ENCODE results near the gene CUX1. TPM values are rescaled to one million over a fixed set of nuclear protein-coding genes. Genes with fewer than 3 reads are reported as not detected.

Gene CUX1
- total RNA-seq, 1 donor, result 41.1 TPM

DNA sequence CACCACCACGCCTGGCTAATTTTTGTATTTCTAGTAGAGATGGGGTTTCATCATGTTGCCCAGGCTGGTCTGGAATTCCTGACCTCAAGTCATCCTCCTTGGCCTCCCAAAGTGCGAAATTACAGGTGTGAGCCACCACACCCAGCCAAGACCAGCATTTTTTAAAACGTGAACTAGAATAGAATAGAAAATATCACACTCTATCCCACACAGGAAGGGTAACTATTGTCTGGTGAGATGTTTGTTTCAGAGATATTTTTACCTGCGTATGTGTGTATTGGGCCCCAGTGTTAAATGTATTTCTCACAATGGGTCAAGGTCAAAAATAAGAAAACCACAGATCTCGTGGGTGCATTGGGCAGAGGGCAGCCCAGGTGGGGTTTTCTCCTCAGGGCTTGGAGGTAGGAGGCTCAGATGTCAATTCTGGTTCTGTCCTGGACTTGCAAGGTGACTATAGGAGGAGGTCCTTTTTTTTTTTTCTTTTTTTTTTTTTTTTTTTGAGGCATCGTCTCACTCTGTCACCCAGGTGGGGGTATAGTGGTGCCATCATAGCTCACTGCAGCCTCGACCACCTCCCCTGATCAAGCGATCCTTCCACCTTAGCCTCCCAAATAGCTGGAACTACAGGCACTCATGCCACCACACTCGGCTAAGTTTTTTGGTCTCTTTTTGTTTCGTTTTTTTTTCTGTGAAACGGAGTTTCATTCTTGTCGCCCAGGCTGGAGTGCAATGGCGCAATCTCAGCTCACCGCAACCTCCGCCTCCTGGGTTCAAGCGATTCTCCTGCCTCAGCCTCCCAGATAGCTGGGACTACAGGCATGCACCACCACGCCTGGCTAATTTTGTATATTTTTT lies 488.2 kb downstream of the CUX1 start:
- no peak overlapping the region for H3K4me3 ChIP-seq (ENCODE audit: low read length)
- H3K9me3 ChIP-seq (ENCODE audit: low read depth, low read length), result no peaks in the 10 kb centered on the region
- peaks cover 50% of the 10 kb centered on the region for H3K4me1 ChIP-seq (ENCODE audit: insufficient read depth, low read length)
- H3K27me3 ChIP-seq (ENCODE audit: insufficient read depth, low read length), result no peaks in the 10 kb centered on the region

DNA sequence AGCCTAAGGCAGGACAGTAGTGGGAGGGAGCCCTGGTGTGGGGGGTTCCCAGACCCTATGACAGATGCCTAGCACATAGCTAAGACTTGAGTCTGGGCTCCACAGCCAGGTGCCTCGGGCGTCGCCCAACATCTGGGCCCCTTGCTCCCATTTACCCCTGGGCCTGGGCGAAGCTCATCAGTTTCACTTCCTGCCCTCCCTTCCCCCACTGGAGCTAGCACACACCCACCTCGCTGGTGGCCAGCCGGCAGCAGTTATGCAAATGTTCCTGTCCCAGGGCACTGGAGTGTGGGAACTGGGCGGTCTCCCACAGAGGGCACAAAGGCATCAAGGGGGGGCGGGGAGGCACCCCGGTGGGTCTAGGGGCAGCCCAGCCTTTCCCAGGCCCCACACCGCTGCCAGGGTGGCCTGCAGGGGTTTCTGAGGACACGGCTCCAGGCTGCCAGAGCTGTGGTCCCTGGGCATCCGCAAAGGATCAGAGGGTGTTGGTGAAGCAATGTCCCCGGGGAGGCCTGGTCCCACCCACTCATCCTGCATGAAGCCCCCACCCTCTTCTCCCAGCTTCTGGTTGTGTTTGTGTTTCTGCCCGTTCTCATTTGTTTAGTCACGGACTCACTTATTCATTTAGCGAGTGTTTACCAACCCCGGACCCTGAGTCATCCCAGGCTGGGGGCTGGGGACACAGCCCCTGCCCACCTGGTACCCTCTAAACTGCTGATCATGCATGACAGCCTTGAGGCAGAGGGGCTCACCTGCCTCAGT lies 489.7 kb downstream of the CUX1 start:
- H3K4me1 ChIP-seq (ENCODE audit: insufficient read depth, low read length), result peaks cover 50% of the 10 kb centered on the region
- H3K9me3 ChIP-seq (ENCODE audit: low read depth, low read length), result no peaks in the 10 kb centered on the region
- no peak overlapping the region for H3K4me3 ChIP-seq (ENCODE audit: low read length)
- no peaks in the 10 kb centered on the region for H3K27me3 ChIP-seq (ENCODE audit: insufficient read depth, low read length)

DNA sequence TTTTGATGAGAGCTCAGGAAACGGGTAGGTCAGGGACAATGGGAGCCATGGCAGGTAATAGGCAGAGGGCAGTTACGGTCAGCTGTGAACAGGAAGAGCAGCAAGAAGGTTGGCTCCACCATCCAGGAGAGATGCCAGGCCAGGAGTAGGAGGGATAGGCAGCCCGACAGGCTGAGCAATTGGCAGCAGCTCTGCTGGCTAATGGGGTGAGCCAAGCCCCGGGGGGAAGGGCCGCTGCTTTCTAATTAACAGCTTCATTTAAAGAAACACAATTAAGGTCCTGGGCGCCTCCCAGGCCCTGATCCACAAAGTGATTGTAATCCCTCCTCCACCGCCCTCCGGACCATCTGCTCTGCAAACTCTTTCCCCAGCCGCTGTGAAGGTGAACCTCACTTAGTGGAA lies 493.0 kb downstream of the CUX1 start:
- Histone ChIP-seq H3K9me3 (ENCODE audit: low read depth, low read length) (no peaks in the 10 kb centered on the region), H3K4me3 (ENCODE audit: low read length) (no peak overlapping the region), H3K4me1 (ENCODE audit: insufficient read depth, low read length) (peaks cover 30% of the 10 kb centered on the region), H3K27me3 (ENCODE audit: insufficient read depth, low read length) (no peaks in the 10 kb centered on the region)

DNA sequence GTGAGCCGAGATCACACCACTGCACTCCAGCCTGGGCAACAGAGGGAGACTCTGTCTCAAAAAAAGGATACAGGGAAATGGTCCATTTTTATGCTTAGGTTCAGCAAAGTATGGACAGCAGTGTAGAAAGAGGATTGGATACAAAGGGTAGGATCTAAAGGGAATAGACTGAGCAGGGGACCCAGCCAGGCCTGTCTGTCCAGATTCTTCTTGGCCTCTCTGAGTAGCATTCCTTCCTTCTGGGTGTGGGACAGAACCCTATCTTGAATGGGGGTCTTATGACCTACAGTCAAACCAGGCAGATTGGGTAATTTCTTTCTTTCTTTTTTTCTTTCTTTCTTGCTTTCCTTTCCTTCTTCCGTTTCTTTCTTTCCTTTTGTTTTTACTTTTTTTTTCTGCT lies 494.9 kb downstream of the CUX1 start:
- Histone ChIP-seq H3K4me1 (ENCODE audit: insufficient read depth, low read length) (peaks cover 11% of the 10 kb centered on the region), H3K9me3 (ENCODE audit: low read depth, low read length) (no peaks in the 10 kb centered on the region), H3K27me3 (ENCODE audit: insufficient read depth, low read length) (no peaks in the 10 kb centered on the region), H3K4me3 (ENCODE audit: low read length) (no peak overlapping the region)

GRCh38 chr7:102313997-102314780 lies 496.8 kb downstream of the CUX1 start:
- H3K27me3 ChIP-seq (ENCODE audit: insufficient read depth, low read length), result no peaks in the 10 kb centered on the region
- H3K9me3 ChIP-seq (ENCODE audit: low read depth, low read length), result no peaks in the 10 kb centered on the region
- H3K4me1 ChIP-seq (ENCODE audit: insufficient read depth, low read length), result no peaks in the 10 kb centered on the region
- H3K4me3 ChIP-seq (ENCODE audit: low read length), result no peak overlapping the region

DNA sequence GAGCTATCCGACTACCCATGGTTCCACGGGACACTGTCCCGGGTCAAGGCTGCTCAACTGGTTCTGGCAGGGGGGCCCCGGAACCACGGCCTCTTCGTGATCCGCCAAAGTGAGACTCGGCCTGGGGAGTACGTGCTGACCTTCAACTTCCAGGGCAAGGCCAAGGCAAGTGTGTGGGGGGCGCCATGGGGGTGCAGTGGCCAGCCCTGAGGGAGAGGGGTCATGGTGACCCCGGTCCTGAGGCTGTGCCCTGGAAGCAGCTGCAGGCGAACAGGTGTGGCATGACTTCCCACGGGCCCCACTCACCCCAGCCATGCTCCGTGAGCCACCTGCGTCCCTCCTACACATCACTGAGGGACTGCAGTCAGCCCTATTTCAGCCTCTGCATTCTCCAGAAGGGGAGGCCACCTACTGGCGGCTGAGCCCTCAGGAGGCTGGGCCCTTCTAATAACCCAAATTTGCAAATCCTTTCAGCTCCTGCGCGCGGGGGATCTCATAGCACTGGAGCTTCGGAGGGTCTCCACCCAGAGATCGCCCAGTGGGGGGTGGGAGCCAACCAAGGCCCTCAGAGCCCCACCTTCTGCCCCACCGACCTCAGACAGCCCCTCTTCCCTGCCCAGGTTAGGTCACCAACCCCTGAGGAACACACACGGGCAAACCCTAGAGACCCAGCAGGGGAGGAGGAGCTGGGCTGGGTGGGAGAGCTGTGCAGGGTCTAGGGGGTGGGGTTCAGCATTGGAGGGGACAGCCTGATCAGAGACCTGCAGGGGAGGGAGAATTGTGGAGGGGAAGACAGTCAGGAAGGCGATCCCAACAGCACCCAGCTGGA lies 500.0 kb downstream of the CUX1 start:
- H3K9me3 ChIP-seq (ENCODE audit: low read depth, low read length), result no peaks in the 10 kb centered on the region
- no peak overlapping the region for H3K4me3 ChIP-seq (ENCODE audit: low read length)
- H3K27me3 ChIP-seq (ENCODE audit: insufficient read depth, low read length), result no peaks in the 10 kb centered on the region

GRCh38 chr7:102318482-102318971 lies 501.1 kb downstream of the CUX1 start:
- Histone ChIP-seq H3K9me3 (ENCODE audit: low read depth, low read length) (no peaks in the 10 kb centered on the region), H3K4me1 (ENCODE audit: insufficient read depth, low read length) (no peaks in the 10 kb centered on the region), H3K27me3 (ENCODE audit: insufficient read depth, low read length) (no peaks in the 10 kb centered on the region), H3K4me3 (ENCODE audit: low read length) (no peak overlapping the region)

More for the DNA sequence above, 500.0 kb downstream of the CUX1 start:
- H3K4me1 ChIP-seq (ENCODE audit: insufficient read depth, low read length), result no peaks in the 10 kb centered on the region

DNA sequence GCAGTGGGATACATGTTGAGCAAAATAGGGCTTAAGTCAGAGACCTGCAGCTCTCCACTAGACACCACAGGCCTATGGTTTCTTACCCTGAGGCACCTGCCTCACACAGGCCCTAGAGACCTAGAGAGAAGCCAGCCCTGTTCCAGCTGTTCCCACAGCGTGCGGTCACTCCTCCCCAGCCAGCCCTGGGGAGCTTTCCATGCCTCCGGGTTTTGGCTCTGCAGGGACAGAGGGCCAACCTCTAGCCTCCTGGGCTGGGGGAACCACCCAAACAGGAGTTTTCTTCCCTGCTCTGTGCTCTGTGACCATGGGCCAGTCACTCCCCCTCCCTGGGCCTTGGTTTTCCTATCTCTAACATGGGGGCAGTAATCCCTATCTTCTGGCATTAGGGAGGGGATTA lies 502.2 kb downstream of the CUX1 start:
- Histone ChIP-seq H3K4me1 (ENCODE audit: insufficient read depth, low read length) (no peaks in the 10 kb centered on the region), H3K27me3 (ENCODE audit: insufficient read depth, low read length) (no peaks in the 10 kb centered on the region), H3K4me3 (ENCODE audit: low read length) (no peak overlapping the region), H3K9me3 (ENCODE audit: low read depth, low read length) (no peaks in the 10 kb centered on the region)

- Histone ChIP-seq H3K27me3 (ENCODE audit: insufficient read depth, low read length) (no peaks in the 10 kb centered on the region), H3K4me1 (ENCODE audit: insufficient read depth, low read length) (no peaks in the 10 kb centered on the region), H3K4me3 (ENCODE audit: low read length) (no peak overlapping the region), H3K9me3 (ENCODE audit: low read depth, low read length) (no peaks in the 10 kb centered on the region)
Measured at GRCh38 chr7:102320181-102320580, 502.8 kb downstream of the CUX1 start.

- H3K4me3 ChIP-seq (ENCODE audit: low read length), result no peak overlapping the region
- no peaks in the 10 kb centered on the region for H3K4me1 ChIP-seq (ENCODE audit: insufficient read depth, low read length)
- no peaks in the 10 kb centered on the region for H3K27me3 ChIP-seq (ENCODE audit: insufficient read depth, low read length)
- H3K9me3 ChIP-seq (ENCODE audit: low read depth, low read length), result no peaks in the 10 kb centered on the region
Measured at GRCh38 chr7:102320601-102321350, 503.4 kb downstream of the CUX1 start.

GRCh38 chr7:102321351-102322201 lies 504.1 kb downstream of the CUX1 start:
- H3K4me1 ChIP-seq (ENCODE audit: insufficient read depth, low read length), result no peaks in the 10 kb centered on the region
- no peak overlapping the region for H3K4me3 ChIP-seq (ENCODE audit: low read length)

DNA sequence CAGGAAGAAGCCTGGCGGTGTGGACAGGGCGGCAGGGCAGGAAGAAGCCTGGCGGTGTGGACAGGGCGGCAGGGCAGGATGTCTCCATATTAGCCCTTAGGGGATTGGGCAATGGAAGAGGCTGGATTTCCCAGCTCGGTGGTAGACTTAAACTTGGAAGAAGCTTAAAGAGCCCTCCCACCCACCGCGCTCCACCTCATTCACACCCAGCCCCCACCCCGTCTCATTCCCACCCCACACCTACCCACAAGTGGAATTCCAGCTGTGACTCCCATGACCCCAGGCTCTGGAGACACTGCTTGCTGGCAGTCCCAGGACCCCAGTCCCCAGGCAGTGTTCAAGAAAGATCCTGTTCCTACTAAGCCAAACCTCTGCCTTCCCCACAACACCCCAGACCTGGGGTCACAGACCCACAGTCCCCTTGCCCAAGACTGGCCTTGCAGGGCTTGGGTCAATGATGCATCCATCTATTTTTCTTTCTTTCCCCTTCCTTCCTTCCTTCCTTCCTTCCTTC lies 504.8 kb downstream of the CUX1 start:
- no peaks in the 10 kb centered on the region for H3K4me1 ChIP-seq (ENCODE audit: insufficient read depth, low read length)
- H3K27me3 ChIP-seq (ENCODE audit: insufficient read depth, low read length), result no peaks in the 10 kb centered on the region
- H3K4me3 ChIP-seq (ENCODE audit: low read length), result no peak overlapping the region

More at GRCh38 chr7:102321351-102322201, 504.1 kb downstream of the CUX1 start:
- Histone ChIP-seq H3K27me3 (ENCODE audit: insufficient read depth, low read length) (no peaks in the 10 kb centered on the region), H3K9me3 (ENCODE audit: low read depth, low read length) (no peaks in the 10 kb centered on the region)

GRCh38 chr7:102323914-102324195 lies 506.4 kb downstream of the CUX1 start:
- Histone ChIP-seq H3K4me3 (ENCODE audit: low read length) (no peak overlapping the region), H3K27me3 (ENCODE audit: insufficient read depth, low read length) (no peaks in the 10 kb centered on the region), H3K9me3 (ENCODE audit: low read depth, low read length) (no peaks in the 10 kb centered on the region), H3K4me1 (ENCODE audit: insufficient read depth, low read length) (no peaks in the 10 kb centered on the region)

More for the DNA sequence above, 504.8 kb downstream of the CUX1 start:
- no peaks in the 10 kb centered on the region for H3K9me3 ChIP-seq (ENCODE audit: low read depth, low read length)

All from mononuclear cell (primary cell).